COLO668 (cell line): ENCODE data around the gene SH2D7.

Experiments used
- DNase-seq: peaks from one replicate; lab custom pipeline; 2025; ENCODE audit not compliant: unreplicated experiment; lab: John Stamatoyannopoulos, UW

The SH2D7 gene

GRCh38 chr15:78060232-78060631 is 32.1 kb upstream of the SH2D7 start:
- no peak for DNase-seq

- DNase-seq, result peak; percentile 22
Observed at GRCh38 chr15:78061963-78062427, 30.4 kb upstream of the SH2D7 start.

GRCh38 chr15:78063217-78063616 is 29.1 kb upstream of the SH2D7 start:
- DNase-seq, result no peak

GRCh38 chr15:78063970-78064385 is 28.4 kb upstream of the SH2D7 start:
- no peak for DNase-seq

- no peak for DNase-seq
Observed at GRCh38 chr15:78064544-78064943, 27.8 kb upstream of the SH2D7 start.

- DNase-seq, result no peak
Observed at GRCh38 chr15:78065284-78065872, 27.0 kb upstream of the SH2D7 start.

GRCh38 chr15:78065973-78066946 is 26.1 kb upstream of the SH2D7 start:
- no peak for DNase-seq

- DNase-seq, result no peak
Observed at GRCh38 chr15:78067328-78068228, 24.8 kb upstream of the SH2D7 start.

GRCh38 chr15:78069052-78069414 is 23.3 kb upstream of the SH2D7 start:
- DNase-seq, result no peak

GRCh38 chr15:78069462-78070029 is 22.8 kb upstream of the SH2D7 start:
- no peak for DNase-seq

- DNase-seq, result peak; percentile 6
Observed at GRCh38 chr15:78070049-78070700, 22.2 kb upstream of the SH2D7 start.

- no peak for DNase-seq
Observed at GRCh38 chr15:78071383-78071782, 21.0 kb upstream of the SH2D7 start.

GRCh38 chr15:78072080-78072892 is 20.1 kb upstream of the SH2D7 start:
- DNase-seq, result no peak

- no peak for DNase-seq
Observed at GRCh38 chr15:78073046-78073787, 19.1 kb upstream of the SH2D7 start.

- DNase-seq, result peak; percentile 55
Observed at GRCh38 chr15:78075490-78076230, 16.7 kb upstream of the SH2D7 start.

GRCh38 chr15:78076231-78077052 is 15.9 kb upstream of the SH2D7 start:
- peak; percentile 33 for DNase-seq
